HL-60/S4 (cell line): ENCODE measurements around the gene TAF9.
"Not testable (repeated sequence)": the region's sequence is repeated elsewhere in the genome, so short reads cannot be mapped to it uniquely, and the experiment has no call there.

ENCODE experiments used
- in situ Hi-C: fragments of 300-500 bp; cut with MboI; formaldehyde crosslinking; loops from 2 replicates; pipeline ENCODE4 v1.14.3; 2022; ENCODE audit warnings: low sequenced_read_pairs

Gene TAF9

GRCh38 chr5:69341520-69342161 is 27.7 kb downstream of the TAF9 start:
- in situ Hi-C loops: no loop called here

GRCh38 chr5:69335341-69335935 is 33.9 kb downstream of the TAF9 start:
- in situ Hi-C loops: no loop called here

GRCh38 chr5:69334793-69335268 is 34.5 kb downstream of the TAF9 start:
- in situ Hi-C loops: no loop called here

GRCh38 chr5:69333668-69334315 is 35.5 kb downstream of the TAF9 start:
- in situ Hi-C loops: not testable (repeated sequence)

GRCh38 chr5:69331528-69332445 is 37.5 kb downstream of the TAF9 start:
- in situ Hi-C loops: no loop called here

GRCh38 chr5:69329905-69330489 is 39.3 kb downstream of the TAF9 start:
- in situ Hi-C loops: no loop called here

GRCh38 chr5:69326365-69326764 is 43.0 kb downstream of the TAF9 start:
- in situ Hi-C loops: no loop called here

GRCh38 chr5:69317391-69317790 is 51.9 kb downstream of the TAF9 start:
- in situ Hi-C loops: no loop called here

- in situ Hi-C loops: no loop called here
Measured at GRCh38 chr5:69315972-69316371, 53.3 kb downstream of the TAF9 start.
